ENCODE measurements around the gene RPS10. TPM values are rescaled to one million over a fixed set of nuclear protein-coding genes. Genes with fewer than 3 reads are reported as not detected.
"Not testable (repeated sequence)": the region's sequence is repeated elsewhere in the genome, so short reads cannot be mapped to it uniquely, and the experiment has no call there.

Gene RPS10
- total RNA-seq, 2 experiments from 2014 or later = 1,714 to 2,938 TPM

DNA sequence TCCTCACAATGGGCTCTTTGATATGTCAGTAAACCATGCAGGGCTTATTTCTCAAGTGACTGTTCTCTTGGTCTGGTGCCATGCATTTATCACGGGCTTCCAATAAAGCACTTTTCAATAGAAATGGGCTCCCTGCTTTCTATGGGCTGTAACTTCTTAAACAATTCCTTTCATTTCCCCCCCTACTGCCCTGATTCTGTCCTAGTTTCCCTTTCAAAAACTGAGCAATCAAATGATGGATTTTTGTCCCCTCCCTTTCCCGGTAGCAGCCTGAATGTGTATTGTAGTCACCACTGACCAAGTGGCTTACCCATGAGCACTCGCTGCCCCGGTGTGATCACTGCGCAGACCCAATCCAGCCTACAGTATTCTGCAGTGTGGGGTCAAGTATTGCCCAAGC is 13.9 kb downstream of the RPS10 start:
- BruUV-seq (replicated peaks) = no TSS peak
- intact Hi-C loops (cut with micrococcal nuclease; ENCODE audit: unreplicated experiment) = no loop called here
- CTCF ChIA-PET (ENCODE audit: unreplicated experiment) = no interaction called here
- Histone ChIP-seq H3K4me2 (ENCODE audit: low read length) (no peak overlapping the region), H3K4me3 (ENCODE audit: low read depth, low read length, poor library complexity, severe bottlenecking) (no peak overlapping the region), H3K9me2 (ENCODE audit: insufficient read depth, low read length) (no peaks in the 10 kb centered on the region), H3K9me3 (ENCODE audit: low read length) (no peaks in the 10 kb centered on the region), H3K36me3 (ENCODE audit: insufficient read depth, low read length) (peaks cover 54% of the 10 kb centered on the region), H3K27ac (ENCODE audit: low read depth, low read length, poor library complexity, severe bottlenecking) (no peak overlapping the region), H2AFZ (ENCODE audit: low read length) (no peak overlapping the region), H3K4me1 (ENCODE audit: insufficient read depth, low read length, poor library complexity, severe bottlenecking) (no peaks in the 10 kb centered on the region), H3K79me2 (ENCODE audit: insufficient read depth, low read depth, low read length) (no peaks in the 10 kb centered on the region), H4K20me1 (ENCODE audit: insufficient read depth, low read length) (no peaks in the 10 kb centered on the region)
- POLR2A ChIA-PET = interaction anchor here (0.6 kb wide), 1 partner anchor 8 kb away, joined by 3 read pairs; no protein-coding TSS in a partner anchor
- TF ChIP-seq, protein P1, sequence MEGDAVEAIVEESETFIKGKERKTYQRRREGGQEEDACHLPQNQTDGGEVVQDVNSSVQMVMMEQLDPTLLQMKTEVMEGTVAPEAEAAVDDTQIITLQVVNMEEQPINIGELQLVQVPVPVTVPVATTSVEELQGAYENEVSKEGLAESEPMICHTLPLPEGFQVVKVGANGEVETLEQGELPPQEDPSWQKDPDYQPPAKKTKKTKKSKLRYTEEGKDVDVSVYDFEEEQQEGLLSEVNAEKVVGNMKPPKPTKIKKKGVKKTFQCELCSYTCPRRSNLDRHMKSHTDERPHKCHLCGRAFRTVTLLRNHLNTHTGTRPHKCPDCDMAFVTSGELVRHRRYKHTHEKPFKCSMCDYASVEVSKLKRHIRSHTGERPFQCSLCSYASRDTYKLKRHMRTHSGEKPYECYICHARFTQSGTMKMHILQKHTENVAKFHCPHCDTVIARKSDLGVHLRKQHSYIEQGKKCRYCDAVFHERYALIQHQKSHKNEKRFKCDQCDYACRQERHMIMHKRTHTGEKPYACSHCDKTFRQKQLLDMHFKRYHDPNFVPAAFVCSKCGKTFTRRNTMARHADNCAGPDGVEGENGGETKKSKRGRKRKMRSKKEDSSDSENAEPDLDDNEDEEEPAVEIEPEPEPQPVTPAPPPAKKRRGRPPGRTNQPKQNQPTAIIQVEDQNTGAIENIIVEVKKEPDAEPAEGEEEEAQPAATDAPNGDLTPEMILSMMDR (conservative IDR thresholded peaks at IDR 0.05; ENCODE audit: low read length) = no peak
- TF ChIP-seq EZH2phosphoT487 (IDR thresholded peaks at IDR 0.05; ENCODE audit: borderline replicate concordance, low read depth, low read length) = no peak
- no peak for DNase-seq (ENCODE audit: low spot score)

DNA sequence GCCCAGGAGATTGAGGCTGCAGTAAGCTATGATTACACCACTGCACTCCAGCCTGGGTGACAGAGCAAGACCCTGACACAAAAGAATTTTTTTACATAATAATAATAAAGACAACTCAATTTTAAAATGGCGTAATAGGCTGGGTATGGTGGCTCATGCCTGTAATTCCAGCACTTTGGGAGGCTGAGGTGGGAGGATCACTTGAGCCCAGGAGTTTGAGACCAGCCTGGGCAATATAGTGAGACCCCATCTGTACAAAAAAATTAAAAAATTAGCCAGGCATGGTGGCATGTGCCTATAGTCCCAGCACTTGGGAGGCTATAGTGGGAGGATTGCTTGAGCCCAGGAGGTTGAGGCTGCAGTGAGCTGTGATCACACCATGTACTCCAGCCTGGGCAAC is 18.0 kb downstream of the RPS10 start:
- H3K36me3 ChIP-seq (ENCODE audit: insufficient read depth, low read length) = peaks cover 21% of the 10 kb centered on the region
- H3K4me3 ChIP-seq (ENCODE audit: low read depth, low read length, poor library complexity, severe bottlenecking); H3K9me2 ChIP-seq (ENCODE audit: insufficient read depth, low read length); CTCF ChIA-PET (ENCODE audit: unreplicated experiment); H2AFZ ChIP-seq (ENCODE audit: low read length); H3K79me2 ChIP-seq (ENCODE audit: insufficient read depth, low read depth, low read length); H3K27ac ChIP-seq (ENCODE audit: low read depth, low read length, poor library complexity, severe bottlenecking); H3K4me2 ChIP-seq (ENCODE audit: low read length); DNase-seq (ENCODE audit: low spot score); H3K9me3 ChIP-seq (ENCODE audit: low read length); BruUV-seq (replicated peaks); H3K4me1 ChIP-seq (ENCODE audit: insufficient read depth, low read length, poor library complexity, severe bottlenecking); intact Hi-C loops (cut with micrococcal nuclease; ENCODE audit: unreplicated experiment); H4K20me1 ChIP-seq (ENCODE audit: insufficient read depth, low read length): not testable (repeated sequence)
- POLR2A ChIA-PET = interaction anchor here (0.7 to 0.8 kb wide), 2 partner anchors 45 to 186 kb away, joined by 3 read pairs; no protein-coding TSS in a partner anchor

DNA sequence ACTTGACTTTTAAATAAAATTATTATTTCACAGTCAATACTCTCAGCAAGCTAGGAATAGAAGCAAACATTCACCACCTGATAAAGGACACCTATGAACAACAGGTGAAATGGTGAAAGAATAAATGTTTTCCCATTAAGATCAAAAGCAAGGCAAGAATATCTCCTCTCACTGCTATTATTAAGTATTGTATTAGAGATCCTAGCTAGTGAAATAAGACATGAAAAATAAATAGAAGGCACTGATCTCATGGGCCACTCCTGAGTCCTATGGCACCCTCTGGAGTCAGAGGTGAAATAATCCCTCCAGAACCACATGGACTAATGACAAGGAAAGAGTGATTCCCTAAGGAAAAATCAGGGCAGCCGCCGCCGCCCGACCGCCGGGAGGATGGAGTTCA is 29.4 kb downstream of the RPS10 start:
- TF ChIP-seq, protein P1 (conservative IDR thresholded peaks at IDR 0.05; ENCODE audit: low read length) = no peak
- TF ChIP-seq EZH2phosphoT487 (IDR thresholded peaks at IDR 0.05; ENCODE audit: borderline replicate concordance, low read depth, low read length) = no peak

More for the DNA sequence above, 29.4 kb downstream of the RPS10 start:
- Histone ChIP-seq H3K9me2 (ENCODE audit: insufficient read depth, low read length) (no peaks in the 10 kb centered on the region), H3K27ac (ENCODE audit: low read depth, low read length, poor library complexity, severe bottlenecking) (no peak overlapping the region), H3K4me1 (ENCODE audit: insufficient read depth, low read length, poor library complexity, severe bottlenecking) (peaks cover 16% of the 10 kb centered on the region), H3K9me3 (ENCODE audit: low read length) (peaks cover 7% of the 10 kb centered on the region; the same call in 1 of the 2 replicates), H3K36me3 (ENCODE audit: insufficient read depth, low read length) (no peaks in the 10 kb centered on the region), H3K4me2 (ENCODE audit: low read length) (no peak overlapping the region), H4K20me1 (ENCODE audit: insufficient read depth, low read length) (no peaks in the 10 kb centered on the region), H3K4me3 (ENCODE audit: low read depth, low read length, poor library complexity, severe bottlenecking) (no peak overlapping the region), H3K79me2 (ENCODE audit: insufficient read depth, low read depth, low read length) (peaks cover 15% of the 10 kb centered on the region), H2AFZ (ENCODE audit: low read length) (no peak overlapping the region)
- intact Hi-C loops (cut with micrococcal nuclease; ENCODE audit: unreplicated experiment) = no loop called here
- DNase-seq (ENCODE audit: low spot score) = no peak
- POLR2A ChIA-PET = no interaction called here
- CTCF ChIA-PET (ENCODE audit: unreplicated experiment) = no interaction called here
- BruUV-seq (replicated peaks) = no TSS peak

Measured in OCI-LY7 (cell line).